ENCODE data around the gene PSMB2.

- no peak for TF ChIP-seq EZH2phosphoT487 (IDR thresholded peaks at IDR 0.05; ENCODE audit: insufficient read depth, low read depth)
- TF ChIP-seq EZH2 (IDR thresholded peaks at IDR 0.05; ENCODE audit: insufficient read depth, poor library complexity, severe bottlenecking) = no peak
Measured at GRCh38 chr1:35570589-35571137, 70.7 kb downstream of the PSMB2 start.

All from GM23248 (cell line).